KMS-11 (cell line): Measurements from ENCODE around the gene KCND3.

Experiments
- H2AFZ ChIP-seq: fragments of 200-600 bp; sonication (generic); 2 replicates; pipeline ENCODE4 v1.6.1; 2016; ENCODE audit warnings: antibody characterized with exemption, mixed run types, low read depth
- H3K27ac ChIP-seq: fragments of 200-600 bp; sonication (generic); 2 replicates; pipeline ENCODE4 v1.6.1; 2016; ENCODE audit warnings: mild to moderate bottlenecking, mixed run types
- H3K27me3 ChIP-seq: fragments of 200-600 bp; sonication (generic); 2 replicates; pipeline ENCODE4 v1.6.1; 2017; ENCODE audit warnings: mild to moderate bottlenecking, low read depth, mixed run types, moderate library complexity; ENCODE audit not compliant: insufficient read depth
- H3K36me3 ChIP-seq: fragments of 200-600 bp; sonication (generic); 2 replicates; pipeline ENCODE4 v1.6.1; 2017; ENCODE audit warnings: mild to moderate bottlenecking, mixed run types; ENCODE audit not compliant: insufficient read depth
- H3K4me1 ChIP-seq: fragments of 200-600 bp; sonication (generic); 2 replicates; pipeline ENCODE4 v1.6.1; 2016; ENCODE audit warnings: mild to moderate bottlenecking, low read depth, mixed run types; ENCODE audit not compliant: poor library complexity, severe bottlenecking
- H3K4me2 ChIP-seq: fragments of 200-600 bp; sonication (generic); 2 replicates; pipeline ENCODE4 v1.7.0; 2016; ENCODE audit warnings: mild to moderate bottlenecking, mixed run types
- H3K4me3 ChIP-seq: fragments of 200-600 bp; sonication (generic); IDR thresholded peaks from 2 replicates; pipeline ENCODE4 v1.6.1; 2017; ENCODE audit warnings: low read depth, low read length, mixed read lengths; ENCODE audit not compliant: insufficient read depth
- H3K79me2 ChIP-seq: fragments of 200-600 bp; sonication (generic); 2 replicates; pipeline ENCODE4 v1.6.1; 2016; ENCODE audit warnings: low read depth, mixed run types; ENCODE audit not compliant: insufficient read depth
- H3K9ac ChIP-seq: fragments of 200-600 bp; sonication (generic); 2 replicates; pipeline ENCODE4 v1.6.1; 2016; ENCODE audit warnings: mild to moderate bottlenecking, mixed run types
- H4K20me1 ChIP-seq: fragments of 200-600 bp; sonication (generic); 2 replicates; pipeline ENCODE4 v1.6.1; 2016; ENCODE audit warnings: mild to moderate bottlenecking, mixed run types; ENCODE audit not compliant: insufficient read depth
- TF ChIP-seq, protein P1 (sequence below): fragments of 200-600 bp; sonication (generic); conservative IDR thresholded peaks from 2 replicates; pipeline ENCODE4 v1.6.1; 2017; ENCODE audit warnings: low read depth, mild to moderate bottlenecking, antibody characterized with exemption, low read length, moderate library complexity, mixed read lengths

KCND3 gene

DNA sequence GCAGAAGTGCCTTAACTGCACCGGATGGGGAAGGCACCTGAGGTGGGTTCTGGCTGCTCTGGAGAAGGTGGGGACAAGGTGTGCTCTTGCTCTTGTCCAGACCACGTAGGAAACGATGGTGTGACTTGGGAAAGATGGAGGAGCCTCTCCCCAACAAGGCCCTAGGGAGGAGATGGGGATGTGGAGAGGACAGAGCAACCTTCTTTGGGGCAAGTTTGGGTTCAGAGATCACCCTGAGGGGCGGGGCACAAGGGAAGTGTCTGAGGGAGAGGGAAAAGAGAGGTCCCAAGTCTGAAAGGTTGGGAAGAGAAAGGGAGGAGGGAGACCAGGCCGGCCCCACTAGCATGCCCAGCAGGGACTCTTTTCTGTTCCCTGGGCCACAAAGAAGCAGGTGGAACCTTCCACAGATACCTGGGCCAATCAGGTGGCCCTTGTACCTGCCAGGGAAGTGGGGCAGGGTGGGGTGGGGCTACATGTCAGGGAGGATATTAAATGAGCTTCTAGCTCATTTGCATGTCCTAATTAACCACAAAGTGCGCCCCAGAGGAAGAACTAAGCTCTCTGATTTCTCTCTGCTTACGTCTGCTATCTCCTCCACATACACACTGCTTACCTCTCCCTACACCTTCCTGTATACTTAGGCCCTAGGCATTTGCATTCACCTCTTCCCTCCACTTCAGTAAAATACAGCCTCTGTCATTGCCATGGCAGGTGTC, 266.2 kb downstream of the KCND3 start:
- Histone ChIP-seq H3K4me2 (no peak overlapping the region), H2AFZ (no peak overlapping the region), H3K79me2 (no peaks in the 10 kb centered on the region), H3K9ac (no peak overlapping the region), H3K27me3 (no peaks in the 10 kb centered on the region), H4K20me1 (no peaks in the 10 kb centered on the region), H3K4me3 (no peak overlapping the region), H3K27ac (no peak overlapping the region), H3K36me3 (no peaks in the 10 kb centered on the region), H3K4me1 (no peaks in the 10 kb centered on the region)
- TF ChIP-seq, protein P1, sequence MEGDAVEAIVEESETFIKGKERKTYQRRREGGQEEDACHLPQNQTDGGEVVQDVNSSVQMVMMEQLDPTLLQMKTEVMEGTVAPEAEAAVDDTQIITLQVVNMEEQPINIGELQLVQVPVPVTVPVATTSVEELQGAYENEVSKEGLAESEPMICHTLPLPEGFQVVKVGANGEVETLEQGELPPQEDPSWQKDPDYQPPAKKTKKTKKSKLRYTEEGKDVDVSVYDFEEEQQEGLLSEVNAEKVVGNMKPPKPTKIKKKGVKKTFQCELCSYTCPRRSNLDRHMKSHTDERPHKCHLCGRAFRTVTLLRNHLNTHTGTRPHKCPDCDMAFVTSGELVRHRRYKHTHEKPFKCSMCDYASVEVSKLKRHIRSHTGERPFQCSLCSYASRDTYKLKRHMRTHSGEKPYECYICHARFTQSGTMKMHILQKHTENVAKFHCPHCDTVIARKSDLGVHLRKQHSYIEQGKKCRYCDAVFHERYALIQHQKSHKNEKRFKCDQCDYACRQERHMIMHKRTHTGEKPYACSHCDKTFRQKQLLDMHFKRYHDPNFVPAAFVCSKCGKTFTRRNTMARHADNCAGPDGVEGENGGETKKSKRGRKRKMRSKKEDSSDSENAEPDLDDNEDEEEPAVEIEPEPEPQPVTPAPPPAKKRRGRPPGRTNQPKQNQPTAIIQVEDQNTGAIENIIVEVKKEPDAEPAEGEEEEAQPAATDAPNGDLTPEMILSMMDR, result no peak

DNA sequence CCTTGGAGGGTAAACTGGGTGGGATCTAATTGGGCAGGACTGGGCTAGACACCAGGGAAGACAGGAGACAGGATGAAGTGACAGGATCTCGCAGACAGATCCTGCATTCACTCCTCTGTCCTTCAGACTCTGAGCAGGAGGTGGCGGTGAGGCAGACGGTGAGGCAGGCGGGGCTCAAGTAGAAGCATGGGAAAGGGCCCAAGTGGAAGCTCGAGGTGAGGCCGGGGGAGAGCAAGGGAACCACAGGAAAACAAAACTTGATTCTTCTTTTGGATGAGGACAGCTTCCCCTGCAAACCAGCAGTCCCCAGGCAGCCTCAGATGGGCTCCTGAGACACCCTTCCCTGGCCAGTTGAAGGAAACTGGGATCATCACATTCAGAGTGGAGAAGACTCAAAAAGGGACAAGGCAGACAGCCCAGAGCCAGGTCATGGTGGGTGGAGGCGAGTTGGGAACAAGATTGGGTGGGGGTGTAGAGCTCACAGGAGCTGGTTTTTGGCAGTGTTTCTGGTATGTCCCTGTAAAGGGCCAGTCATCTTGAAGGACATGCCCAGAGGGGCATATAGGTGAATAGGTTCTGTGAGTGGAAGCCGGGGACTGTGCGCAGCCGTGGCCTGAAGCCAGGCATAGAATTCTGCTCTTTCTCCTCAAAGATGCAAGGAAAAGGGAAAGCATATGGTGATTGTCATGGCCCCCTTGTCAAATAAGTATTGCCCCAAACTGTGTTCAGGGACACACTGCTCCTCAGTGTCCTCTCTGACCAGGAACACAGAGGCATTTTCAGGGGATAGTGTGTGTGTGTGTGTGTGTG, 268.3 kb downstream of the KCND3 start:
- Histone ChIP-seq H4K20me1 (no peaks in the 10 kb centered on the region), H3K27ac (no peak overlapping the region), H3K9ac (no peak overlapping the region), H3K36me3 (no peaks in the 10 kb centered on the region), H2AFZ (no peak overlapping the region), H3K4me3 (no peak overlapping the region), H3K27me3 (no peaks in the 10 kb centered on the region), H3K4me1 (no peaks in the 10 kb centered on the region), H3K79me2 (no peaks in the 10 kb centered on the region), H3K4me2 (no peak overlapping the region)
- TF ChIP-seq, protein P1, result no peak
